ENCODE data around the gene GHDC.
"Not testable (repeated sequence)": the region's sequence is repeated elsewhere in the genome, so short reads cannot be mapped to it uniquely, and the experiment has no call there.

The GHDC gene

GRCh38 chr17:42201458-42201772, 7.1 kb upstream of the GHDC start:
- DNase-seq = no peak

DNA sequence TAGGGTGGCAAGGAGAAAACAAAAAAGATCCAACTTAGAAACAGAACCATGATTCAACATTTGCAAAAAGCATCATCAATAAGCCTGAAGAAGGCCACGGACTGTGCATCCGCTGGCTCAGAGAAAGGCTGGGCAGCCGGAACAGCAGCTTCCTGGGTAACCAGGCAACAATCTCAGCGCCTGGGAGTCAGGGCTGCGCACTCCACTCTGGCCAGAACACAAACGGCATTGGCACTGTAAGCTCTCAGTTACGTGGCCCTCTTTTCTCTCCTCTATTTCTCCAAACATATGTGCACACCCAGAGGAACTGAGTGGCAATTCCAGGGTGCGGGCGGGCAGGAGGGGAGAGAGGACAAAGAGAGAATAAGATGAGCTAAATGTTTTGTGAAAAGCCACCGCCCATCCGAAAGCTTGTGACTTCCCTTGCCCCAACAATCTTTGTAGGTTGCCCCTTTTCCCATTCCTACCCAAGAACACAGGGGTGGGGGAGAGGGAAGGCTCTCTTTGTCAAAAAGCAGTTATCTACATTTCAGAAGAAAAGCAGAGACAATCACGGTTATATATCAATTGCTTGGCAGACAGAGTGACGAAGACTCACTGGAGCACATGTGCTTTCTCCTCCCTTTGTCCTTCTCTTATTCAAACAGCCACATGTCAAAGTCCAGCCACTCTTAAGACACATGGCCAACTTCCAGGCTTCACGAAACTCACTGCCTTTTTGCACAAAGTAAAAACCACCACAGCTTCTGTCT, 6.6 kb upstream of the GHDC start:
- DNase-seq = no peak

DNA sequence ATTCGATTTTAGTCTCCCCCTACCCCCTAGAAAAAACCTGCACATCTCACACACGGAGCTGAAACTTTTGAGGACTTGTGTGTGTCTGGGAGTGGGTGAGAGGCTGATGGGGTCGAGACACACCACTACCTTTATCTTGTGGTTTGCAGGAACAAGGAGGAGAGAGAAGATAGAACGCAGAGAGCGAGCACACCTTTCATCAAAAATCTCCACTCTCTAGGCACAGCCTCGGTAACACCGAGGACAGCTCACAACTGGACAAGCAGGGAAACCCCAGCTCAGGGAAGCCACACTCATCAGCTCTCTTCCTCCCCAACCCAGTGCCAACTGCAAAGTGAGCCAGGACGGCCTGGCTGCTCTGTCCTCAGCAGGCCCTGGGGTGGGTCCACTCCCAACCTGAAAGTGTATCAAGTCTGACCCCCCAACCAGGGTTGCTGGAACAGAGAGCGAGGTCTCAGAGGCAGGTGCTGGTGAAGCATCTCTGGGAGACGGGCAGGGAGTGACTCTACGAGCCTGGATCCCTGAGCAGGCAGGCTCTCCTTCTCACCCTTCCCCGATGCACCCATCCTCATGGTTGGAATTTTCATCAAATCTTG, 5.2 kb upstream of the GHDC start:
- DNase-seq = no peak

DNA sequence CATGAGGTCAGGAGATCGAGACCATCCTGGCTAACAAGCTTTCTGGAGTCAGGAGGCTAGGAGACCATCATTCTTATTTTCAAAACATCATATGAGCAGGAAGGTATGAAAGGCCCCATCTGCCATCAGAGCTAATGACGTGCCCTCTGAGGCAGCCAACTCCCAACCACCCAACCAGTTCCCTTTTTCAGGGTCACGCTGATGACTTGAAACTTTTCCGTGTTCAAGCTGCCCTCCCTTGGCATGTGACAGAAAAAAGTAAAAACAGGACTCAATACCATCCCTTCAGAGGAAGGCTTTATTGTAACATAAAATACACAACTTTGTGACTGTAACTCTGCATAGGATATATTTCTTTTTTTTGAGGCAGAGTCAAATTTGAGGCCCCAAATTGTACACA, 4.6 kb upstream of the GHDC start:
- no peak for DNase-seq

DNA sequence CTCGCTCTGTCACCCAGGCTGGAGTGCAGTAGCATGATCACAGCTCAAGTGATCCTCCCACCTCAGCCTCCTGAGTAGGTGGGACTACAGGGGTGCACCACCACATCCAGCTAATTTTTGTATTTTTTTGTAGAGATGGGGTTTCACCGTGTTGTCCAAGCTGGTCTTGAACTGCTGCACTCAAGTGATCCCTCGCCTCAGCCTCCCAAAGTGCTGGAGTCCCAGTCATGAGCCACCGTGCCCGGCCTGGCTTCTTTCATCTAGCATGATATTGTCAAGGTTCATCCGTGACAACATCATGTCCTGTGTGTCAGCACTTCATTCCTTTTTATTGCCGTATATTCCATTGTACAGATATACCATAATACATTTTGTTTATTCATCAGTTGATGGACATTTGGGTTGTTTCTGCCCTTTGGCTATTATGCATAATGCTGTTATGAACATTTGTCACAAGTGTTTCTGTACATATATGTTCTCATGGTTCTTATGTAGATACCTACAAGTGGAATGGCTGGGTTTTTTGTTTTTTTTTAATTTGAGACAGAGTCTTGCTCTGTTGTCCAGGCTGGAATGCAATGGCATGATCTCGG, 3.4 kb upstream of the GHDC start:
- DNase-seq = no peak

GRCh38 chr17:42193216-42193968, 902 bp downstream of the GHDC start:
- DNase-seq = no peak

- no peak for DNase-seq
Observed at GRCh38 chr17:42192189-42193126, 1.8 kb downstream of the GHDC start.

- DNase-seq = no peak
Observed at GRCh38 chr17:42191275-42191608, 3.1 kb downstream of the GHDC start.

DNA sequence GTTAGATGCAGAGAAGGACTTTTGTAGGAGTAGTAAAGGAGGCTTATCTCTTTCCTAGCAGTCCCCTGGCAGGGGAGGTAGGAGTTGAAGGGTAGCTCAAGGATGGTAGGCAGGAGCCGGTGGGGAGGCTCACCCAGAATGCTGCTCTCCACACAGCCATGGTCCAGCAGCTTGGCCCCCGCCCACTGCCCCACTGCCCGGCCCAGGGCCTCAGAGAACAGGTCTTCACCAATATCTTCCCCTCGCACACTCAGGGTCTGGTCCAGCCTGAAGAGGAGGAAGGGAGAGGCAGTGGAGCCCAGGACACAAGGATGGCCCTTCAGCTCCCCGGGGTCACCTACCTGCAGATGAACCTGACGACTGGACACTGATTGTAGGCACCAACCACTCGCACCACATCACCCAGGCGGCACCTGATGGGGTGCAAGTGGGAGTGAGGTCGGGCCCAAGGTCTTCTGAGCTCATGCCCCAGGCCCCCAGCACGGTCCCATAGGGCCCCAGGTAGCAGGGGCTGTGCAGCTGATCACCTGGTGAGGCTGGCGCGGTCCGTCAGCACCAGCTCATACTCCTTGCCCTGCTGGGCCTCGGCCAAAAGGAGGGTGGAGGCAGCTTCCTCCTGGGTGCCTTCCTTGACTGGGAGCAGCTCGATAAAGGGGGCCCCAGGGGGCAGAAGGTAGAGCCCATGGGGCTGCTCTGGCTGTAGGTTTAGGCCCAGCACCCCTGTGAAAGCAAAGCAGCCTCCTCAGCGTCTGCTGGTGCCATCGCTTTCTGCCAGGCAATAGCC, 3.6 kb downstream of the GHDC start:
- DNase-seq = no peak

DNA sequence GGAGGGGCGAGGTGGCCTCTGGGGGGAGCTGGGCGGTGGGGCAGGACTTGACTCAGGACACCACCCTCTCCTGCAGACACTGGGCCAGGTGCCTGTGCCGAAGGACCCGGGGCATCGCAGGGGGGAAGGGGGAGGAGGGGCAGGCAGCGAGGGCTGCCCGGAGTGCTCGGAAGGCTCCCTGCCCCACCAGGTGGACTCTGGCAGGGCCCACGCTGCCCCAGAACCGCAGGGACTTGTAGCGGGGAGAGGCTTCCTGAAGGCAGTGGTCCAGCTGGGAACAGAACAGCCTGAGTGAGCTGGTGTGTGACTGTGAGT, 4.7 kb downstream of the GHDC start:
- no peak for DNase-seq

DNA sequence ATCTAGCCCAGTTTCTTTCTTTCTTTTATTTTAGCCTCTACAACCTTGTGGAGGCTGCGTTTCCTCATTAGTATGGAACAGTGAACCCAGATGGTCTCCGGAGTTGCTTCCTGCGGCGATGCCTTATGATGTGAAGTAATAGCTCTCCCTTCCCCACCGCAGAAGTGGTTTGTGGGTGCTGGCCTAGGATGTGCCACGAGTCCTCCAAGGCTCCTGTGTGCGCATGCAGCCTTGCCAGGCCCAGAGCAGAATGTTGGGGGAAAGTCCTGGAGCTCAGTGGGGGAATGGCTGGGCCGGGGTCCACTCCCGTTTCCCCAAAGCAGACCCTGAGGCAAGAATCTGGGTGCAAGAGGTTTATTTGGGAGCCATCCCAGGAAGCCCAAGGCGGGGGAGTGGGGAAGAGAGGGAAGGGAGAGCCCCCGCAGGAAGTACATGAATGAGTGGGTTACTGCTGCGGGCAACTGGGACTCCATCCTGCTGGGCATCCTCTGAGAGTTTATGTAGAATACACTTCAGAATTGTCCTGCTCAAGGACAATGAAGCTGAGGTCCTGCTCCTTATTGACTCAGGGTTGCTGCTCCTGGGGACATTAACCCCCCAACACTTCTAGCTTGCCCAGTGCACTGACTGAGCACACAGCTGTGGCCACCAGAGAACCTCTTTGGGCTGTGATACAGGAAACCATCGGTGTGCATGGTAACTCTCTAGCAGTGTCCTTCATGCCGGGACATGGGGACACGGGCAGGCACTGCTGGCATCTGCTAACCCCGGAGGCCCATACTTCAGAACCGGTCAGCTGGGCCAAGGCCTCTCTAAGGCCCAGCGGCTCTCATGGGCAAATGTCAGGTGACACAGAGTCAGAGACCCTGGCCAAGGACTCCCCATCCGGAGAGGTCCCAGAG, 5.3 kb downstream of the GHDC start:
- no peak for DNase-seq

- no peak for DNase-seq
Observed at GRCh38 chr17:42187833-42188232, 6.5 kb downstream of the GHDC start.

DNA sequence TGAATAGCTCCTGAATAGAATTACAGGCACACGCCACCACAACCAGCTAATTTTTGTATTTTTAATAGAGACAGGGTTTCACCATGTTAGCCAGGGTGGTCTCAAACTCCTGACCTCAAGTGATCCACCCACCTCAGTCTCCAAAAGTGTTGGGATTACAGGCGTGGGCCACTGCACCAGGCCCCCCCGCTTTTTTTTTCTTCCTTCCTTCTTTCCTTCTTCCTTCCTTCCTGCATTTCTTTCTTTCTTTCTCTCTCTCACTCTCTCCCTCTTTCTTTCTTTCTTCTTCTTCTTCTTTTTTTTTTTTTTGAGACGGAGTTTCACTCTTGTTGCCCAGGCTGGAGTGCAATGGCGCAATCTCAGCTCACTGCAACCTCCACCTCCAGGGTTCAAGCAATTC, 8.1 kb downstream of the GHDC start:
- not testable (repeated sequence) for DNase-seq

- no peak for DNase-seq
Observed at GRCh38 chr17:42185621-42185930, 8.7 kb downstream of the GHDC start.

DNA sequence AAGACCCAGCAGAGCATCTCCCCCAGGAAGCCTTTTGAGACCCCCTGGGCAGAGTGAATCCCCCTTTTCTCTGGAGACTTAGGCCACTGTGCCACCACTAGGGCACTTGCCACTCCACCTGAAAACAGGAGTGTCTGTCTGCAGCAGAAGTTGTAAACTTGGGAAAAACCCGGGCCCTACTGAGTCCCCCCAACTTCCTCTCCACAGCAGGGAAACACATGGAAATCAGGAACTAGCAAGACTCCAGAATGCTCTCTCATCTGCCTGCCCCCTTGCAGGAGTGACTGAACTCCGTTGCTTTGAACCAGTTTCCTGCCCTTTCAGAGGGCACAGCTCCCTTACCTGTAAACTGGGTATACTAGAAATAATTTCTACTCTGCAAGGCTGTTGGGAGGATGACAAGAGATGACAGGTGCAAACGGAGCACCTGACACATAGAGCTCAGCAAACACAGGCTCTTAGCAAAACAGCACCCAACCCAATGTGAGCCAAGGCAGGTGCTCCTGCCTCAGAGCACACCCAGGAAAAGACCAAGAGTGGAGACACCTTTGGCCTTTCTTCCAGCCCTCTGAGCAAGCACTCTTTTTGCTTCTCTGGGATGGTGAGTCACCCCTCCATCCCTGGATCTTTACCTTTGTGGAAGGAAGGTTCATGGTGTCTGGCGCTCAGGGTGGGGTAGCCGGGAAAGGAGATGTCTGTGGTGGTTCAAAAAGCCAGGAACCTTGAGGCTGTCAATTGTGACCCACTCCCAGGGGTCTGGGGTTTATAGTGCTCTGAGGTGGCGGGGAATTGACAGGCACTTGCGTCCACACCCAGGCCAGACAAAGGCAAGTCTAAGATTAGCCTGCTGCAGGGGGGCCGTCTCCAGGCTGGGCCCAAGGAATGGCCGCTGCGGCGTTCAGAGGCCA, 9.3 kb downstream of the GHDC start, which contains the start of gene HCRT:
TSS of gene HCRT (minus strand) at position 740 of the 908 bp plus-strand sequence. CDS start at position 653, 87 bp downstream.
- DNase-seq = no peak

GRCh38 chr17:42183741-42184711, 10.3 kb downstream of the GHDC start:
- DNase-seq = peak; percentile 27

DNA sequence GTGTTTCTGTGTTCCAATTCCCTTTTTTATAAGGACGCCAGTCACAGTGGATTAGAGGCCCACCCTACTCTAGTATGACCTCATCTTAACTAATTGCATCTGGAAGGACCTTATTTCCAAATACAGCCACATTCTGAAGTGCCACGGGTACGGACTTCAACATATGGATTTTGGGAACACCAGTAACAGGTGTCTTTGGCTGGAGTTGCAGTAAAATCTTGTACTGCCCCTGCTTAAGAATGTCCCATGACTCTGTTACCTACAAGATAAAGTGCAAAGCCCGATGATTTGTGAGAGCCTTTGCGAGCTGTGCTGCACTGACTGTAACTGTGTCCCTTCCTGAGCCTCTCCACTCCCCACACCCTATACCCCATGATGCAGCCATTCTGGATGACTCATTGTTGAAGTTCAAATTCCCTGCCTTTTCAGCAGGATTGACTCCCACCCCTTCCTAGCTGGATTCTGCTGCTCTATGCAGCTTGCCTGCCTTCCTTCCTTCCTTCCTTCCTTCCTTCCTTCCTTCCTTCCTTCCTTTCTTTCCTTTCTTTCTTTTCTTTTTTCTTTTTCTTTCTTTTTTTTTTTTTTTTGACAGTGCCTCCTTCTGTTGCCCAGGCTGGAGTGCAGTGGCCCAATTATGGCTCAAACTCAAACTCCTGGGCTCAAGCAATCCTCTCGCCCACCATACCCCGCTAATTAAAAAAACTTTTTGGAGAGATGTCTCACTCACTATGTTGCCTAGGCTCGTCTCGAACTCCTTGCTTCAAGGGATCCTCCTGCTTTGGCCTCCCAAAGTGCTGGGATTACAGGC, 11.2 kb downstream of the GHDC start:
- no peak for DNase-seq

DNA sequence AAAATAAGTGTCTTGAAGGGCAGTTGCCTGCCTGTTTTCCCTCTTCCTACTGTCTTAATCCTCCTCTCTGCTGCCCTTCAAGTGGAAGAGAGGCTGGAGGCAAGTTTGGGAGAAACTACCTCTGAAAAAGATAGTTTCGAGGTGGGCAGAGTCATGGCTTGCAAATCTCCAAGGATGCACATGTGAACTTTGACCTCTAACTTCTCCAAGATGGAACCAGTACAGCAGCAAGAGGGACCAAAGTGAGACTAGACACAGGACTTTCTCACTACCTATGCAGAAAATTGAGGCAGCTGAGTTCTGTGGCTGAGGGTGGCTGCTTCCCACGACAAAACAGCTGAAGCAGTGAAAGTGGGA, 12.5 kb downstream of the GHDC start:
- no peak for DNase-seq

Data from DMS 273 treated with DMSO at 0.1 percent for 48 hours (cell line).